Measurements from ENCODE around the gene BCL2L1. TPM values are rescaled to one million over a fixed set of nuclear protein-coding genes. Genes with fewer than 3 reads are reported as not detected.
"Not testable (repeated sequence)": the region's sequence is repeated elsewhere in the genome, so short reads cannot be mapped to it uniquely, and the experiment has no call there.

BCL2L1 gene
- total and polyA plus RNA-seq, 2 experiments from 2014 or later, result 42.4 to 110 TPM

- Histone ChIP-seq H3K36me3 (ENCODE audit: insufficient read depth) (no peaks in the 10 kb centered on the region), H4K20me1 (replicated peaks; ENCODE audit: insufficient read depth) (no peaks in the 10 kb centered on the region), H2AFZ (no peak overlapping the region), H3K4me2 (no peak overlapping the region), H3F3A (replicated peaks; ENCODE audit: low read depth) (peaks cover 11% of the 10 kb centered on the region), H3K27me3 (ENCODE audit: insufficient read depth) (0 out of 2 replicates have a peak, but pooled peaks cover 2% of the 10 kb centered on the region), H3K79me2 (replicated peaks; ENCODE audit: insufficient read depth) (no peaks in the 10 kb centered on the region), H3K27ac (ENCODE audit: low read depth) (no peak overlapping the region), H3K4me3 (no peak overlapping the region), H3K9me2 (ENCODE audit: insufficient read depth) (0 out of 2 replicates have a peak, but pooled peaks cover 6% of the 10 kb centered on the region), H3K4me1 (ENCODE audit: insufficient read depth) (no peaks in the 10 kb centered on the region)
- H3K27ac Mint-ChIP-seq, result no peak overlapping the region
- no peaks in the 10 kb centered on the region for H3K4me1 Mint-ChIP-seq
- peaks cover 18% of the 10 kb centered on the region for H3K27me3 Mint-ChIP-seq (ENCODE audit: insufficient read depth, low read depth, poor library complexity)
- H3K9me3 Mint-ChIP-seq, result peaks cover 3% of the 10 kb centered on the region; the same call in 1 of the 3 replicates
- ATAC-seq (no peak), DNase-seq (ENCODE audit: low spot score) (no peak)
- H3K36me3 Mint-ChIP-seq (ENCODE audit: low read depth), result no peaks in the 10 kb centered on the region
- H3K4me3 Mint-ChIP-seq, result no peak overlapping the region
- no peak for TF ChIP-seq ZNF114 (CRISPR knock-in tag; IDR thresholded peaks at IDR 0.05)
Measured at GRCh38 chr20:31630187-31630790, 92.4 kb downstream of the BCL2L1 start.

- ATAC-seq; H3K36me3 Mint-ChIP-seq (ENCODE audit: low read depth); H3K9me3 Mint-ChIP-seq: not testable (repeated sequence)
Measured at GRCh38 chr20:31628057-31628456, 94.6 kb downstream of the BCL2L1 start.

GRCh38 chr20:31626534-31626933 lies 96.1 kb downstream of the BCL2L1 start:
- not testable (repeated sequence) for H3F3A ChIP-seq (replicated peaks; ENCODE audit: low read depth); DNase-seq (ENCODE audit: low spot score); H4K20me1 ChIP-seq (replicated peaks; ENCODE audit: insufficient read depth); H3K4me3 ChIP-seq; H3K4me3 Mint-ChIP-seq; H3K9me2 ChIP-seq (ENCODE audit: insufficient read depth); H3K27ac ChIP-seq (ENCODE audit: low read depth); H3K36me3 Mint-ChIP-seq (ENCODE audit: low read depth); H3K27me3 ChIP-seq (ENCODE audit: insufficient read depth); H3K4me2 ChIP-seq; H3K27ac Mint-ChIP-seq; ATAC-seq; H3K4me1 ChIP-seq (ENCODE audit: insufficient read depth); H3K36me3 ChIP-seq (ENCODE audit: insufficient read depth); H3K9me3 Mint-ChIP-seq; H3K4me1 Mint-ChIP-seq; H3K79me2 ChIP-seq (replicated peaks; ENCODE audit: insufficient read depth)
- H3K27me3 Mint-ChIP-seq (ENCODE audit: insufficient read depth, low read depth, poor library complexity), result peaks cover 20% of the 10 kb centered on the region
- peak overlapping the region; percentile 18; the same call in 1 of the 2 replicates for H2AFZ ChIP-seq

More at GRCh38 chr20:31628057-31628456, 94.6 kb downstream of the BCL2L1 start:
- H3K27me3 Mint-ChIP-seq (ENCODE audit: insufficient read depth, low read depth, poor library complexity), result peaks cover 20% of the 10 kb centered on the region
- not testable (repeated sequence) for H3F3A ChIP-seq (replicated peaks; ENCODE audit: low read depth); H3K4me1 Mint-ChIP-seq; H3K36me3 ChIP-seq (ENCODE audit: insufficient read depth); H4K20me1 ChIP-seq (replicated peaks; ENCODE audit: insufficient read depth); H3K4me3 Mint-ChIP-seq; H3K4me1 ChIP-seq (ENCODE audit: insufficient read depth); DNase-seq (ENCODE audit: low spot score); H3K4me2 ChIP-seq; H3K27ac ChIP-seq (ENCODE audit: low read depth); H3K9me2 ChIP-seq (ENCODE audit: insufficient read depth); H3K27me3 ChIP-seq (ENCODE audit: insufficient read depth); H3K4me3 ChIP-seq; H3K27ac Mint-ChIP-seq; H2AFZ ChIP-seq; H3K79me2 ChIP-seq (replicated peaks; ENCODE audit: insufficient read depth)

- not testable (repeated sequence) for H3K4me2 ChIP-seq; H3K4me3 Mint-ChIP-seq; H2AFZ ChIP-seq; H3K27me3 ChIP-seq (ENCODE audit: insufficient read depth); H3K4me1 Mint-ChIP-seq; H3F3A ChIP-seq (replicated peaks; ENCODE audit: low read depth); H3K4me1 ChIP-seq (ENCODE audit: insufficient read depth); H3K79me2 ChIP-seq (replicated peaks; ENCODE audit: insufficient read depth); ATAC-seq; H3K36me3 ChIP-seq (ENCODE audit: insufficient read depth); H3K27ac Mint-ChIP-seq; H3K9me3 Mint-ChIP-seq; H3K36me3 Mint-ChIP-seq (ENCODE audit: low read depth); H3K9me2 ChIP-seq (ENCODE audit: insufficient read depth); H4K20me1 ChIP-seq (replicated peaks; ENCODE audit: insufficient read depth); H3K27ac ChIP-seq (ENCODE audit: low read depth); DNase-seq (ENCODE audit: low spot score); H3K4me3 ChIP-seq
- peaks cover 15% of the 10 kb centered on the region for H3K27me3 Mint-ChIP-seq (ENCODE audit: insufficient read depth, low read depth, poor library complexity)
Measured at GRCh38 chr20:31623123-31623505, 99.6 kb downstream of the BCL2L1 start.

All from GM23338 (cell line).